CD4-positive, alpha-beta T cell treated with Interleukin-4 for 4 hours (primary cell): ENCODE measurements around the gene POLR2H.

ENCODE experiments used
- DNase-seq: peaks from one replicate; pipeline ENCODE4 v3.0.0-alpha.2; 2020

Gene POLR2H

GRCh38 chr3:184353546-184353941, 8.0 kb upstream of the POLR2H start:
- no peak for DNase-seq

GRCh38 chr3:184354121-184354728, 7.3 kb upstream of the POLR2H start:
- DNase-seq, result peak; percentile 43

- DNase-seq, result no peak
Observed at GRCh38 chr3:184354754-184355153, 6.8 kb upstream of the POLR2H start.

- DNase-seq, result no peak
Observed at GRCh38 chr3:184355261-184356040, 6.1 kb upstream of the POLR2H start.

GRCh38 chr3:184357248-184358123, 4.0 kb upstream of the POLR2H start:
- no peak for DNase-seq

GRCh38 chr3:184358124-184358767, 3.3 kb upstream of the POLR2H start:
- no peak for DNase-seq

GRCh38 chr3:184358921-184359350, 2.6 kb upstream of the POLR2H start:
- DNase-seq, result no peak

GRCh38 chr3:184359610-184360009, 1.9 kb upstream of the POLR2H start:
- DNase-seq, result no peak

- no peak for DNase-seq
Observed at GRCh38 chr3:184360070-184360928, 1.2 kb upstream of the POLR2H start.

- no peak for DNase-seq
Observed at GRCh38 chr3:184360929-184361531, 480 bp upstream of the POLR2H start.

- peak; percentile 18 for DNase-seq
Observed at GRCh38 chr3:184361932-184362667, 590 bp downstream of the POLR2H start.

- DNase-seq, result peak; percentile 95
Observed at GRCh38 chr3:184362668-184363546, 1.4 kb downstream of the POLR2H start.

- no peak for DNase-seq
Observed at GRCh38 chr3:184366619-184367289, 5.2 kb downstream of the POLR2H start.

GRCh38 chr3:184368116-184368515, 6.6 kb downstream of the POLR2H start:
- no peak for DNase-seq

- no peak for DNase-seq
Observed at GRCh38 chr3:184368586-184369183, 7.2 kb downstream of the POLR2H start.

- peak; percentile 56 for DNase-seq
Observed at GRCh38 chr3:184371570-184372018, 10.1 kb downstream of the POLR2H start.

- no peak for DNase-seq
Observed at GRCh38 chr3:184372296-184372821, 10.8 kb downstream of the POLR2H start.

- no peak for DNase-seq
Observed at GRCh38 chr3:184372911-184373310, 11.4 kb downstream of the POLR2H start.
